Mesenchymal stem cell (in vitro differentiated cells and primary cell): ENCODE measurements around the gene SPDYE4.
A peak's percentile ranks its signal among the peaks of the same experiment; 100 is the strongest.

ENCODE experiments used
- DNase-seq: peaks from one replicate; pipeline ENCODE4 v3.0.0-alpha.2; 2013
- H2AFZ ChIP-seq: one replicate; pipeline ENCODE4 v1.6.1; 2013; ENCODE audit warnings: low read depth, mild to moderate bottlenecking, control low read depth, inconsistent platforms, low read length, moderate library complexity
- H2AK5ac ChIP-seq: 2 replicates; pipeline ENCODE4 v1.6.1; 2013; ENCODE audit warnings: low read length, moderate library complexity, mild to moderate bottlenecking, inconsistent platforms; ENCODE audit not compliant: severe bottlenecking
- H2BK120ac ChIP-seq: one replicate; pipeline ENCODE4 v1.6.1; 2013; ENCODE audit warnings: low read depth, mild to moderate bottlenecking, inconsistent platforms, low read length, moderate library complexity
- H2BK12ac ChIP-seq, 2 experiments: one replicate each; pipeline ENCODE4 v1.6.1; 2013; ENCODE audit warnings: inconsistent platforms in 2 of 2, low read length in 2 of 2, mild to moderate bottlenecking in 2 of 2, moderate library complexity in 2 of 2, control low read depth in 1 of 2
- H2BK15ac ChIP-seq: one replicate; pipeline ENCODE4 v1.6.1; 2013; ENCODE audit warnings: mild to moderate bottlenecking, low read depth, inconsistent platforms; ENCODE audit not compliant: poor library complexity, severe bottlenecking
- H2BK5ac ChIP-seq: 2 replicates; pipeline ENCODE4 v1.6.1; 2013; ENCODE audit warnings: low read depth, mild to moderate bottlenecking, low read length, control low read depth, inconsistent platforms; ENCODE audit not compliant: poor library complexity, severe bottlenecking
- H3K14ac ChIP-seq, 2 experiments: one replicate each; pipeline ENCODE4 v1.6.1; 2013; ENCODE audit warnings: inconsistent platforms in 2 of 2, low read length in 2 of 2, control low read depth in 1 of 2, mild to moderate bottlenecking in 1 of 2, moderate library complexity in 1 of 2
- H3K18ac ChIP-seq, 2 experiments: one replicate each; pipeline ENCODE4 v1.6.1; 2013; ENCODE audit warnings: inconsistent platforms in 2 of 2, low read length in 2 of 2, control low read depth in 1 of 2, low read depth in 1 of 2, mild to moderate bottlenecking in 1 of 2
- H3K23ac ChIP-seq, 2 experiments: one replicate each; pipeline ENCODE4 v1.6.1; 2013; ENCODE audit warnings: inconsistent platforms in 2 of 2, low read length in 2 of 2, mild to moderate bottlenecking in 2 of 2, moderate library complexity in 2 of 2, control low read depth in 1 of 2
- H3K27ac ChIP-seq: 2 replicates; pipeline ENCODE4 v1.5.1; 2013; ENCODE audit warnings: mild to moderate bottlenecking, moderate library complexity, low read length, control low read depth, inconsistent platforms; ENCODE audit not compliant: poor library complexity, severe bottlenecking
- H3K27me3 ChIP-seq, 2 experiments: 2 replicates each; pipeline versions ENCODE4 v1.6.1 to v1.7.0; 2013; ENCODE audit warnings: low read length in 2 of 2, mild to moderate bottlenecking in 2 of 2, moderate library complexity in 2 of 2, control low read depth in 1 of 2, inconsistent platforms in 1 of 2; ENCODE audit not compliant: control insufficient read depth in 1 of 2, insufficient read depth in 1 of 2
- H3K36me3 ChIP-seq, 2 experiments: 2 replicates each; pipeline versions ENCODE4 v1.6.1 to v1.7.0; 2013; ENCODE audit warnings: low read length in 2 of 2, control low read depth in 1 of 2, inconsistent platforms in 1 of 2, low read depth in 1 of 2, mild to moderate bottlenecking in 1 of 2; ENCODE audit not compliant: insufficient read depth in 2 of 2, control insufficient read depth in 1 of 2
- H3K4ac ChIP-seq, 2 experiments: one replicate each; pipeline ENCODE4 v1.6.1; 2013; ENCODE audit warnings: inconsistent platforms in 2 of 2, low read length in 2 of 2, mild to moderate bottlenecking in 2 of 2, moderate library complexity in 2 of 2, control low read depth in 1 of 2, low read depth in 1 of 2
- H3K4me1 ChIP-seq: 2 replicates; pipeline ENCODE4 v1.6.1; 2013; ENCODE audit warnings: low read depth, low read length, control low read depth; ENCODE audit not compliant: control insufficient read depth, insufficient read depth
- H3K4me2 ChIP-seq: 2 replicates; pipeline ENCODE4 v1.6.1; 2013; ENCODE audit warnings: low read length, mild to moderate bottlenecking, inconsistent platforms; ENCODE audit not compliant: poor library complexity, severe bottlenecking
- H3K4me3 ChIP-seq, 2 experiments: 2 replicates each; pipeline versions ENCODE4 v1.5.1 to v1.7.0; 2013; ENCODE audit warnings: low read length in 2 of 2, mild to moderate bottlenecking in 2 of 2, control low read depth in 1 of 2, low read depth in 1 of 2; ENCODE audit not compliant: insufficient read depth in 1 of 2
- H3K79me1 ChIP-seq: replicated peaks from 2 replicates; pipeline ENCODE4 v1.6.1; 2013; ENCODE audit warnings: mild to moderate bottlenecking, control low read depth, low read length, inconsistent platforms; ENCODE audit not compliant: poor library complexity, severe bottlenecking
- H3K9ac ChIP-seq: 2 replicates; pipeline ENCODE4 v1.7.0; 2013; ENCODE audit warnings: mild to moderate bottlenecking, low read length, moderate library complexity
- H3K9me3 ChIP-seq: 2 replicates; pipeline ENCODE4 v1.7.0; 2013; ENCODE audit warnings: mild to moderate bottlenecking, low read length; ENCODE audit not compliant: control insufficient read depth
- H4K8ac ChIP-seq: one replicate; pipeline ENCODE4 v1.6.1; 2013; ENCODE audit warnings: inconsistent platforms, mild to moderate bottlenecking, low read length, moderate library complexity
- H4K91ac ChIP-seq: one replicate; pipeline ENCODE4 v1.6.1; 2013; ENCODE audit warnings: mild to moderate bottlenecking, low read length, inconsistent platforms
- WGBS: methylation state at CpG from one replicate; pipeline ENCODE4 v1.1.7; 2013; ENCODE audit warnings: mixed read lengths; 5-methylcytosine and 5-hydroxymethylcytosine counted together

The SPDYE4 gene

DNA sequence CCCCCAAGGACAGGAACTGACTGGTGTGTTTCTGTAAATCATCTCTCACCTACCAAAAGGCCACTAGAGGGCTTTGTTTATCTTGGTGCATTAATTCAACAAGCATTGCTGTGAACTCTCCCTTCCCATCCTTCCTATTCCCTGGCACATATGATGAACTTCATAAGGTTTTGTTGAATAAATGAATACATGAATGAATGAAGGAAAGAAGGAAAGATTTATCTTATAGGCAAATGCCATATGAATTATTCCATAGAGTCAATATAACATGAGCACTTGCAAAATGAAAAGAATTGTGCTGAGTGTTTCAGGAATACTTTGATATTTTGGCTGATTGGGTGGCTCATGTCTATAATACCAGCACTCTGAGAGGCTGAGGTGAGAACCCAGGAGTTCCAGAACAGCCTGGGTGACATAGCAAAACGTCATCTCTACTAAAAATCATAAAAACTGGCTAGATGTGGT, 4.3 kb downstream of the SPDYE4 start:
- Histone ChIP-seq H2AK5ac (no peak overlapping the region), H3K9me3 (no peaks in the 10 kb centered on the region), H2BK5ac (no peak overlapping the region), H3K14ac (no peak overlapping the region), H3K4ac (no peak overlapping the region), H2BK15ac (no peak overlapping the region), H2BK12ac (no peak overlapping the region), H3K23ac (no peak overlapping the region), H3K4me1 (no peaks in the 10 kb centered on the region), H4K91ac (no peak overlapping the region), H3K79me1 (no peaks in the 10 kb centered on the region), H3K27me3 (peaks cover 34 to 53% of the 10 kb centered on the region in 2 experiments), H2BK120ac (no peak overlapping the region), H3K18ac (no peak overlapping the region), H4K8ac (no peak overlapping the region), H3K9ac (no peak overlapping the region), H3K4me3 (no peak overlapping the region), H3K36me3 (no peaks in the 10 kb centered on the region), H3K27ac (no peak overlapping the region), H2AFZ (no peak overlapping the region), H3K4me2 (no peak overlapping the region)
- WGBS, result no CpG with 5 or more reads among the region's 1 CpG
- DNase-seq, result peak; percentile 7

DNA sequence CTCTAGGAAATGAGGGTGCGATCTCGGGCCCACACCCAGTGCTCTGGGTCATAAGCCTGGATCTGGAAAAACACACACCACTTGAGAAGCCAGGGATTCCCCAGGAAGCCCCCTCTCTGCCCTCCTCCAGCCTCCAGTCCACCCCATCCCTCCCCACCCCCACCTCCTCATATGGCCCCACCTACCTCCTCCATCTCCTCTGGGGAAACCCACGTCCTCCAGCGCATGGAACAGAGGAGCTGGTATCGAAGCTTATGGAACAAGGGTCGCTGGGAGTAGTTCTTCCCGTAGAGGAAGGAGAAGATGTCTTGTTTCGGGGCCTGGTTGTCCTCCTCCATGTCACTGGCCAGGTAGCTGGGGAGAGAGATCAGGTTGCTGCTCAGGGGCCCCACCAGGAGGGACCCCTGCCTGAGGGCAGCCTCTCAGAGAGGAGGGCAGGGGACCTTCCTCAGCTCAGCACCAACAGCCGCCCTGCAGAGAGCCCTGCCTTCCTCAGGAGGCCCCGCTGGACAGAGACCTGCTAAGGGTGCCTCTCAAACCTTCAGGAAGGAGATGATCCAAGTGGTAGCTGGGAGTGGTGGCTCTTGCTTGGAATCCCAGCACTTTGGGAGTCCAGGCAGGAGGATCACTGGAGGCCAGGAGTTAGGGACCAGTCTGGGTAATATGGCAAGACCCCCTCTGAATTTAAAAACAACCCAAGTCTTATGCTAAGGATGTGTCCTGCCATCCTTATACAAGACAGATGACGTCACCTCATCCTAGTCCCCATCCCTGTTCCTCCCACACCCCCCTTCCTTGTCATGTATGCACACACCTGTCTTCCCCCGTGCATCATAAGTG, 5.0 kb downstream of the SPDYE4 start:
- H3K23ac ChIP-seq, result no peak overlapping the region
- no peak overlapping the region for H3K4me2 ChIP-seq
- no peaks in the 10 kb centered on the region for H3K4me1 ChIP-seq
- H3K36me3 ChIP-seq, result no peaks in the 10 kb centered on the region
- H2BK12ac ChIP-seq, result no peak overlapping the region
- H2AK5ac ChIP-seq, result no peak overlapping the region
- no peak for DNase-seq
- H2BK15ac ChIP-seq, result no peak overlapping the region
- H2BK120ac ChIP-seq, result no peak overlapping the region
- WGBS, result 86% methylated on average over 12 of the region's 12 CpGs
- no peak overlapping the region for H2AFZ ChIP-seq
- no peak overlapping the region for H3K4me3 ChIP-seq
- H3K4ac ChIP-seq, result no peak overlapping the region
- no peak overlapping the region for H3K27ac ChIP-seq
- H3K14ac ChIP-seq, result no peak overlapping the region
- no peak overlapping the region for H3K9ac ChIP-seq
- no peaks in the 10 kb centered on the region for H3K9me3 ChIP-seq
- H3K18ac ChIP-seq, result no peak overlapping the region
- peaks cover 28 to 52% of the 10 kb centered on the region in 2 experiments for H3K27me3 ChIP-seq
- no peak overlapping the region for H4K91ac ChIP-seq
- H4K8ac ChIP-seq, result no peak overlapping the region
- no peak overlapping the region for H2BK5ac ChIP-seq
- no peaks in the 10 kb centered on the region for H3K79me1 ChIP-seq

DNA sequence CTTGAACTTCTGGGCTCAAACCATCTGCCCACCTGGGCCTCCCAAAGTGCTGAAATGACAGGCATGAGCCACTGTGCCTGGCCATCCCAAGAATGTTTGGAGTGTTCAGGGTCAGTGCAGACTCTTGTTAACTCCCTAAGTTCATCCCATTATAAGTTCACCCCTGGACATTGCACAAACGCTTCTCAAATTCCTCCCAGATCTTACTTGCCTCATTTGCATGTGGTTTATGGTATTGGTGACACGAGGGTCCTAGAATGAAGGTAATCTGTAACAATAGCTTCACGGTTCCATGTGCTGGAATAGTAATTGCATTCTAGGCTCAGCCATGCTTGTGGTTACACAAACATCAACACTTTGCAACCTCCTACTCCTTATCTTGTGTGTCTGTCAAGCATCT, 8.7 kb downstream of the SPDYE4 start:
- DNase-seq, result no peak
- H2BK15ac ChIP-seq, result no peak overlapping the region
- no peak overlapping the region for H3K18ac ChIP-seq
- H3K4me3 ChIP-seq, result no peak overlapping the region
- no peaks in the 10 kb centered on the region for H3K9me3 ChIP-seq
- no peak overlapping the region for H3K9ac ChIP-seq
- H3K79me1 ChIP-seq, result no peaks in the 10 kb centered on the region
- H4K8ac ChIP-seq, result no peak overlapping the region
- H2BK12ac ChIP-seq, result no peak overlapping the region
- H2AFZ ChIP-seq, result no peak overlapping the region
- no peak overlapping the region for H3K14ac ChIP-seq
- no peak overlapping the region for H2AK5ac ChIP-seq
- no peaks in the 10 kb centered on the region for H3K36me3 ChIP-seq
- H2BK120ac ChIP-seq, result no peak overlapping the region
- H4K91ac ChIP-seq, result no peak overlapping the region
- no peak overlapping the region for H2BK5ac ChIP-seq
- no peak overlapping the region for H3K23ac ChIP-seq
- 87% methylated on average over 2 of the region's 3 CpGs for WGBS
- peaks cover 19 to 38% of the 10 kb centered on the region in 2 experiments for H3K27me3 ChIP-seq
- no peak overlapping the region for H3K27ac ChIP-seq
- no peak overlapping the region for H3K4me2 ChIP-seq
- peaks cover 8% of the 10 kb centered on the region for H3K4me1 ChIP-seq
- H3K4ac ChIP-seq, result no peak overlapping the region

DNA sequence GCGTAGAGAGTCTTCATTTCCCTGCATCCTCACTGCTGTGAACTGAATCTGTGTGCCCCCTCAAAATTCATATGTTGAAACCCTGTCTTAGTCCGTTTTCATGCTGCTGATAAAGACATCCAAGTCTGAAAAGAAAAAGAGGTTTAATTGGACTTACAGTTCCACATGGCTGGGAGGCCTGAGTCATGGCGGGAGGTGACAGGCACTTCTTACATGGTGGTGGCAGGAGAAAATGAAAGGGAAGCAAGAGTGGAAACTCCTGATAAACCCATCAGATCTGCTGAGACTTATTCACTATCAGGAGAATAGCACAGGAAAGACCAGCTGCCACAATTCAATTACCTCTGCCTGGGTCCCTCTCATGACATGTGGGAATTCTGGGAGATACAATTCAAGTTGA, 10.6 kb downstream of the SPDYE4 start:
- Histone ChIP-seq H3K4ac (no peak overlapping the region), H3K4me3 (no peak overlapping the region), H3K27ac (no peak overlapping the region), H3K79me1 (no peaks in the 10 kb centered on the region), H3K4me1 (peaks cover 8% of the 10 kb centered on the region), H2AFZ (no peak overlapping the region), H3K9ac (no peak overlapping the region), H3K14ac (no peak overlapping the region), H2AK5ac (no peak overlapping the region), H4K91ac (no peak overlapping the region), H4K8ac (no peak overlapping the region), H3K9me3 (no peaks in the 10 kb centered on the region), H2BK5ac (no peak overlapping the region), H2BK12ac (no peak overlapping the region), H3K18ac (no peak overlapping the region), H3K4me2 (no peak overlapping the region), H3K27me3 (peaks cover 18 to 41% of the 10 kb centered on the region in 2 experiments), H2BK15ac (no peak overlapping the region), H3K36me3 (no peaks in the 10 kb centered on the region), H3K23ac (no peak overlapping the region), H2BK120ac (no peak overlapping the region)
- peak; percentile 6 for DNase-seq
- 92% methylated on average over 3 of the region's 3 CpGs for WGBS
